H1 (cell line): ENCODE results near the gene BOLA3. TPM values are rescaled to one million over a fixed set of nuclear protein-coding genes. Genes with fewer than 3 reads are reported as not detected.

Experiments used
- CTCF ChIA-PET: fragments of 300-600 bp; sonication (Branson Sonifier 250); formaldehyde crosslinking; loops from one replicate; lab custom pipeline; 2021; ENCODE audit not compliant: partially characterized antibody; lab: Charles Lee
- POLR2A ChIA-PET: fragments of 300-600 bp; sonication (Branson Sonifier 250); formaldehyde crosslinking; loops from one replicate; lab custom pipeline; 2021; ENCODE audit warnings: inconsistent platforms; ENCODE audit not compliant: partially characterized antibody; lab: Charles Lee
- DNase-seq, 2 experiments: peaks; one replicate each; pipeline versions ENCODE4 v3.0.0 to v3.0.0-alpha.2; 2010 to 2022; ENCODE audit warnings: low spot score in 2 of 2, low read depth in 1 of 2, mixed read lengths in 1 of 2
- FAIRE-seq: peaks from 2 replicates; lab custom pipeline; 2011; peaks lifted over from hg19 to GRCh38; lab: Jason Lieb, UNC
- H2AFZ ChIP-seq: 2 replicates; pipeline ENCODE4 v1.8.1; 2012; ENCODE audit warnings: low read length, inconsistent platforms
- H2AK5ac ChIP-seq: 2 replicates; pipeline ENCODE4 v1.6.1; 2013; ENCODE audit warnings: low read depth, low read length
- H2BK120ac ChIP-seq: replicated peaks from 2 replicates; pipeline ENCODE3; 2013; ENCODE audit warnings: low read depth, low read length, inconsistent platforms
- H2BK12ac ChIP-seq: 2 replicates; pipeline ENCODE4 v1.6.1; 2013; ENCODE audit warnings: low read depth, low read length
- H2BK15ac ChIP-seq: 2 replicates; pipeline ENCODE4 v1.6.1; 2013; ENCODE audit warnings: low read length
- H2BK20ac ChIP-seq: 2 replicates; pipeline ENCODE4 v1.6.1; 2013; ENCODE audit warnings: low read length
- H2BK5ac ChIP-seq: 2 replicates; pipeline ENCODE4 v1.6.1; 2013; ENCODE audit warnings: low read depth, low read length
- H3K14ac ChIP-seq: 2 replicates; pipeline ENCODE4 v1.6.1; 2013; ENCODE audit warnings: inconsistent platforms; ENCODE audit not compliant: insufficient read length
- H3K18ac ChIP-seq: 2 replicates; pipeline ENCODE4 v1.6.1; 2013; ENCODE audit warnings: low read length; ENCODE audit errors: extremely low read depth
- H3K23ac ChIP-seq: 2 replicates; pipeline ENCODE4 v1.6.1; 2013; ENCODE audit warnings: inconsistent platforms; ENCODE audit not compliant: insufficient read length
- H3K23me2 ChIP-seq: 2 replicates; pipeline ENCODE4 v1.6.1; 2013; ENCODE audit warnings: low read depth, low read length
- H3K27ac ChIP-seq: 2 replicates; pipeline ENCODE4 v1.6.1; 2011; ENCODE audit warnings: low read depth, low read length, inconsistent platforms
- H3K27me3 ChIP-seq, 4 experiments: replicated peaks in 1 of 4; 1 replicate in 1 of 4; 2 replicates in 3 of 4; pipeline versions ENCODE4 v1.6.1 to v1.8.1; 2011 to 2013; ENCODE audit warnings: low read length in 3 of 4, mild to moderate bottlenecking in 3 of 4, inconsistent platforms in 2 of 4, mixed read lengths in 2 of 4, moderate library complexity in 1 of 4; ENCODE audit not compliant: control insufficient read depth in 3 of 4, insufficient read depth in 3 of 4; ENCODE audit errors: extremely low read depth in 1 of 4
- H3K36me3 ChIP-seq, 4 experiments: 2 replicates each; pipeline versions ENCODE4 v1.6.1 to v1.8.1; 2011 to 2013; ENCODE audit warnings: mild to moderate bottlenecking in 4 of 4, low read length in 3 of 4, moderate library complexity in 2 of 4, control low read depth in 1 of 4, inconsistent platforms in 1 of 4; ENCODE audit not compliant: insufficient read depth in 4 of 4, control insufficient read depth in 2 of 4
- H3K4ac ChIP-seq: replicated peaks from 2 replicates; pipeline ENCODE3; 2013; ENCODE audit warnings: low read length, low read depth, mixed read lengths, inconsistent platforms; ENCODE audit not compliant: insufficient read length
- H3K4me1 ChIP-seq, 4 experiments: replicated peaks in 1 of 4; 1 replicate in 1 of 4; 2 replicates in 3 of 4; pipeline versions ENCODE4 v1.6.1 to v1.8.1; 2011 to 2013; ENCODE audit warnings: low read length in 3 of 4, inconsistent platforms in 2 of 4, mixed read lengths in 1 of 4; ENCODE audit not compliant: insufficient read depth in 4 of 4, control insufficient read depth in 3 of 4
- H3K4me2 ChIP-seq, 2 experiments: 2 replicates each; pipeline versions ENCODE4 v1.6.1 to v1.8.1; 2011 to 2013; ENCODE audit warnings: low read depth in 2 of 2, low read length in 2 of 2, control low read depth in 1 of 2, inconsistent platforms in 1 of 2, mild to moderate bottlenecking in 1 of 2; ENCODE audit not compliant: insufficient read depth in 1 of 2
- H3K4me3 ChIP-seq, 4 experiments: fragments of 200-600, 300-600 bp in 1 of 4; sonication (generic), shearing (Covaris generic), sonication (Bioruptor Twin) in 1 of 4; 2 replicates each; pipeline versions ENCODE4 v1.5.1 to v1.8.1; 2011 to 2016; ENCODE audit warnings: low read length in 4 of 4, low read depth in 3 of 4, control low read depth in 2 of 4, inconsistent platforms in 2 of 4, mild to moderate bottlenecking in 2 of 4, mixed read lengths in 1 of 4, moderate library complexity in 1 of 4; ENCODE audit not compliant: insufficient read depth in 2 of 4; ENCODE audit errors: extremely low read depth in 1 of 4
- H3K56ac ChIP-seq: replicated peaks from 2 replicates; pipeline ENCODE3; 2013; ENCODE audit warnings: low read depth, mild to moderate bottlenecking, mixed read lengths, low read length, inconsistent platforms; ENCODE audit not compliant: insufficient read length
- H3K79me1 ChIP-seq: 2 replicates; pipeline ENCODE4 v1.6.1; 2013; ENCODE audit warnings: low read depth, low read length, control low read depth
- H3K79me2 ChIP-seq, 2 experiments: 2 replicates each; pipeline versions ENCODE4 v1.6.1 to v1.8.1; 2012 to 2013; ENCODE audit warnings: low read length in 2 of 2, mild to moderate bottlenecking in 2 of 2, inconsistent platforms in 1 of 2; ENCODE audit not compliant: insufficient read depth in 2 of 2, control insufficient read depth in 1 of 2
- H3K9ac ChIP-seq, 4 experiments: replicated peaks in 1 of 4; 1 replicate in 1 of 4; 2 replicates in 3 of 4; pipeline versions ENCODE4 v1.6.1 to v1.8.1; 2011 to 2013; ENCODE audit warnings: low read depth in 3 of 4, low read length in 3 of 4, control low read depth in 2 of 4, mild to moderate bottlenecking in 2 of 4, moderate library complexity in 2 of 4, inconsistent platforms in 1 of 4; ENCODE audit errors: extremely low read depth in 1 of 4
- H3K9me3 ChIP-seq, 2 experiments: 2 replicates each; pipeline versions ENCODE4 v1.6.1 to v1.8.1; 2012 to 2013; ENCODE audit warnings: mild to moderate bottlenecking in 2 of 2, moderate library complexity in 2 of 2, control low read depth in 1 of 2, inconsistent platforms in 1 of 2, low read depth in 1 of 2, low read length in 1 of 2, mixed read lengths in 1 of 2; ENCODE audit not compliant: insufficient read depth in 2 of 2
- H4K20me1 ChIP-seq, 2 experiments: replicated peaks in 1 of 2; 2 replicates each; pipeline versions ENCODE3 to v1.8.1; 2011 to 2013; ENCODE audit warnings: inconsistent platforms in 2 of 2, low read length in 2 of 2, mild to moderate bottlenecking in 1 of 2; ENCODE audit not compliant: insufficient read depth in 2 of 2, control insufficient read depth in 1 of 2
- H4K5ac ChIP-seq: 2 replicates; pipeline ENCODE4 v1.6.1; 2013; ENCODE audit warnings: low read length, low read depth, mixed read lengths, inconsistent platforms; ENCODE audit not compliant: insufficient read length
- H4K8ac ChIP-seq: 2 replicates; pipeline ENCODE4 v1.8.0; 2013; ENCODE audit warnings: mild to moderate bottlenecking, moderate library complexity, low read length, inconsistent platforms; ENCODE audit not compliant: insufficient read depth; ENCODE audit errors: extremely low read depth
- H4K91ac ChIP-seq: replicated peaks from 2 replicates; pipeline ENCODE3; 2013; ENCODE audit warnings: low read length, mixed read lengths, inconsistent platforms; ENCODE audit not compliant: insufficient read length
- ATF2 ChIP-seq: IDR thresholded peaks from 2 replicates; pipeline ENCODE4 v1.6.1; 2012; ENCODE audit warnings: low read length, inconsistent platforms
- BRCA1 ChIP-seq: IDR thresholded peaks from 2 replicates; pipeline ENCODE4 v1.6.1; 2012; ENCODE audit warnings: low read depth, low read length, improper control_type of control experiment
- E2F6 ChIP-seq: IDR thresholded peaks from 2 replicates; pipeline ENCODE4 v1.6.1; 2012; ENCODE audit warnings: inconsistent platforms
- GABPA ChIP-seq: IDR thresholded peaks from 2 replicates; pipeline ENCODE4 v1.6.1; 2011; ENCODE audit warnings: mild to moderate bottlenecking, low read length, moderate library complexity, borderline replicate concordance; ENCODE audit not compliant: insufficient read depth
- GTF2F1 ChIP-seq: IDR thresholded peaks from 2 replicates; pipeline ENCODE4 v1.6.1; 2012; ENCODE audit warnings: low read depth, low read length, improper control_type of control experiment, borderline replicate concordance
- HDAC2 ChIP-seq, 2 experiments: fragments of 300-600 bp in 1 of 2; sonication (generic) in 1 of 2; IDR thresholded peaks; 2 replicates each; pipeline ENCODE4 v1.6.1; 2011 to 2012; ENCODE audit warnings: low read depth in 2 of 2, low read length in 2 of 2, mild to moderate bottlenecking in 2 of 2, moderate library complexity in 2 of 2, borderline replicate concordance in 1 of 2, inconsistent platforms in 1 of 2
- JUN ChIP-seq: IDR thresholded peaks from 2 replicates; pipeline ENCODE4 v1.6.1; 2011; ENCODE audit warnings: low read depth, mild to moderate bottlenecking, improper control_type of control experiment, low read length
- PHF8 ChIP-seq: fragments of 200-600 bp; sonication (generic); conservative IDR thresholded peaks from 2 replicates; pipeline ENCODE4 v1.7.1; 2012; ENCODE audit warnings: low read depth, mild to moderate bottlenecking, inconsistent platforms, low read length, moderate library complexity
- SRF ChIP-seq: IDR thresholded peaks from 2 replicates; pipeline ENCODE4 v1.6.1; 2011; ENCODE audit warnings: mild to moderate bottlenecking, low read depth, low read length, moderate library complexity
- TBP ChIP-seq: IDR thresholded peaks from 2 replicates; pipeline ENCODE4 v1.6.1; 2011; ENCODE audit warnings: low read depth, low read length, improper control_type of control experiment
- TEAD4 ChIP-seq: IDR thresholded peaks from 2 replicates; pipeline ENCODE4 v1.6.1; 2012; ENCODE audit warnings: low read depth, low read length, inconsistent platforms, mixed read lengths
- WGBS, 2 experiments: shearing (Covaris generic) in 1 of 2; methylation state at CpG; one replicate each; pipeline versions ENCODE4 v1.1.6 to v1.1.7; 2013 to 2015; ENCODE audit warnings: low lambda C conversion rate in 2 of 2, mixed read lengths in 2 of 2, inconsistent platforms in 1 of 2, low coverage in 1 of 2, missing lambda C conversion rate in 1 of 2; ENCODE audit not compliant: insufficient replicate concordance in 2 of 2, insufficient coverage in 1 of 2, insufficient read length in 1 of 2; ENCODE audit errors: extremely low coverage in 1 of 2, missing lambda C conversion rate in 1 of 2; 5-methylcytosine and 5-hydroxymethylcytosine counted together
- polyA plus RNA-seq, 7 experiments: library from polyadenylated mRNA; depleted of rRNA in 3 of 7; stranded (reverse) in 5 of 7; unstranded in 2 of 7; fragments of >200 nt in 5 of 7; fragments of 200-250 nt in 2 of 7; gene quantifications; 1 replicate in 5 of 7; 2 replicates in 1 of 7; 4 replicates in 1 of 7; pipeline versions ENCODE4 v1.2.1 to v1.2.3, GENCODE V29; 2011 to 2013; ENCODE audit warnings: missing spikeins in 2 of 7, mixed read lengths in 2 of 7
- total RNA-seq: library from RNA; stranded (reverse); fragmentation: NEBNext Ultra II Directional; extraction: Animal tissue kit (Norgen Biotek cat#: 25700); gene quantifications from 2 replicates; pipeline ENCODE4 v1.2.1, GENCODE V29; 2021

BOLA3 gene
- total and polyA plus RNA-seq, 2 of the 8 experiments (the other 6 are each of a cell fraction or from before 2014, with no cell fraction given) = 46.1 to 67.3 TPM

- ChIA-PET POLR2A (interaction anchor here (1.0 to 68.3 kb wide), 3 partner anchors 12 to 46 kb away, joined by 4 to 2699 read pairs (median 5); partner anchors contain the start of genes MOB1A and MTHFD2), CTCF (interaction anchor here (0.6 to 2.2 kb wide), 4 partner anchors 12 to 45 kb away, joined by 3 to 10 read pairs (median 3); partner anchors contain the start of gene MOB1A)
- Histone ChIP-seq H3K4ac (no peak overlapping the region), H3K4me2 (no peak overlapping the region), H3K79me1 (no peaks in the 10 kb centered on the region; the same call in 1 of the 2 replicates), H3K9ac (no peak overlapping the region), H3K14ac (no peak overlapping the region), H2AK5ac (no peak overlapping the region), H3K4me1 (no peaks in the 10 kb centered on the region), H3K27me3 (no peaks in the 10 kb centered on the region), H3K9me3 (no peaks in the 10 kb centered on the region), H2BK5ac (no peak overlapping the region), H2BK20ac (no peak overlapping the region), H3K23ac (no peak overlapping the region), H2BK15ac (no peak overlapping the region), H4K8ac (no peak overlapping the region), H4K91ac (no peak overlapping the region), H4K20me1 (peaks cover 0 to 9% of the 10 kb centered on the region in 2 experiments), H4K5ac (no peak overlapping the region), H2BK12ac (no peak overlapping the region), H3K23me2 (no peaks in the 10 kb centered on the region), H3K4me3 (no peak overlapping the region), H3K79me2 (peaks cover 0 to 2% of the 10 kb centered on the region in 2 experiments; a peak in 1 of 4 replicates), H3K56ac (no peak overlapping the region), H3K18ac (no peak overlapping the region), H3K27ac (no peak overlapping the region), H2BK120ac (no peak overlapping the region), H2AFZ (no peak overlapping the region), H3K36me3 (peaks cover 18 to 85% (median 49%) of the 10 kb centered on the region in 4 experiments)
- 96% methylated on average over 6 of the region's 6 CpGs; no CpG with 5 or more reads in 1 of the 2 experiments for WGBS, 2 experiments
- FAIRE-seq (no peak), DNase-seq (no peak)
- no peak for TF ChIP-seq TBP
- TF ChIP-seq SRF = no peak
- TF ChIP-seq ATF2 = no peak
- no peak for TF ChIP-seq JUN
- no peak for TF ChIP-seq GTF2F1
- TF ChIP-seq HDAC2 (IDR thresholded peaks at IDR 0.05; ENCODE audit: borderline replicate concordance in 1 of 2, low read depth in 2 of 2, low read length in 2 of 2) = no peak
- TF ChIP-seq PHF8 = no peak
- TF ChIP-seq BRCA1 = no peak
- no peak for TF ChIP-seq GABPA
- no peak for TF ChIP-seq E2F6
- no peak for TF ChIP-seq TEAD4
Measured at GRCh38 chr2:74162951-74163350, 15.2 kb upstream of the BOLA3 start.
